GM18867 (cell line): ENCODE results near the gene XDH.

Experiments used
- ATAC-seq: cut with Tn5 transposase; IDR thresholded peaks from one replicate; pipeline ENCODE4 v1.9.1; 2021; ENCODE audit warnings: mild to moderate bottlenecking, moderate library complexity; ENCODE audit not compliant: unreplicated experiment

Gene XDH

DNA sequence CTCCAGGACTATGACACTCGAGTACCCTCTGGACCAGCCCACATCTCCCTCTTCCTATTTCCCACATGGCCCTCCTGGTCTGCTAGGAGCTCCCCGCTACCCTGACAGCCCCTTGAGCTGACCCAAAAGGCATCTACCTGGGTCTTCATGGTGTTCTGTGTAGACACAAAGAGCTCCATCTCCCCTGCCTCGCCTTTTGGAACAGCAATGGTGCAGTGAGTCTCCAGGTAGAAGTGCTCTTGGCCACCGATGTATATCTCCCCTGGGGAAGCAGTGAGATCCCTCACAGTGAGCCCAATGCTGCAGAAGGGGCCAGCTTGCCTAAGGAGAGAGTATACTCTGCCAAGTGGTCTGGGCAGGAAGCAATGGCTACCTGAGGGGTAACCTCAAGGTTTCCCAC, 47.8 kb downstream of the XDH start:
- no peak for ATAC-seq

- ATAC-seq, result no peak
These were observed 48.6 kb downstream of the XDH start for GRCh38 chr2:31365834-31366505.

DNA sequence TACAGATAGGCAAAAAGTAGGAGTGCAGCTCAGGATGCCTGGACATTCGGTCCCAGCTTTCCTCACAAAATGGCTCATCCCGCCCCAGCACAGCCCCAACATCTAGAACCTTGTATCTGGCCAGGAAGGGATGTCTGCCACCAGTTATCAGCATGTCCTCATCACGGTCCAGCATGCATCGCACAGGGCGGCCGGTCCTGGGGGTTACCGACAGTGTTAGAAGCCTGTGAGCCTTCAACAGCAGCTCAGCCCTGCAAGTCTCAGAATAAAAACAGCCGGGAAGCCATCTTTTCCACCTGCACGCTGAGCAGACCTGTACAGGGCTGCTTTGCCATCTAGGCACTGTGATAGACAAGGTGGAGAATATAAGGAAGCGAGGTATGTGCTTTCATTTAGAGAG, 49.2 kb downstream of the XDH start:
- ATAC-seq, result no peak

DNA sequence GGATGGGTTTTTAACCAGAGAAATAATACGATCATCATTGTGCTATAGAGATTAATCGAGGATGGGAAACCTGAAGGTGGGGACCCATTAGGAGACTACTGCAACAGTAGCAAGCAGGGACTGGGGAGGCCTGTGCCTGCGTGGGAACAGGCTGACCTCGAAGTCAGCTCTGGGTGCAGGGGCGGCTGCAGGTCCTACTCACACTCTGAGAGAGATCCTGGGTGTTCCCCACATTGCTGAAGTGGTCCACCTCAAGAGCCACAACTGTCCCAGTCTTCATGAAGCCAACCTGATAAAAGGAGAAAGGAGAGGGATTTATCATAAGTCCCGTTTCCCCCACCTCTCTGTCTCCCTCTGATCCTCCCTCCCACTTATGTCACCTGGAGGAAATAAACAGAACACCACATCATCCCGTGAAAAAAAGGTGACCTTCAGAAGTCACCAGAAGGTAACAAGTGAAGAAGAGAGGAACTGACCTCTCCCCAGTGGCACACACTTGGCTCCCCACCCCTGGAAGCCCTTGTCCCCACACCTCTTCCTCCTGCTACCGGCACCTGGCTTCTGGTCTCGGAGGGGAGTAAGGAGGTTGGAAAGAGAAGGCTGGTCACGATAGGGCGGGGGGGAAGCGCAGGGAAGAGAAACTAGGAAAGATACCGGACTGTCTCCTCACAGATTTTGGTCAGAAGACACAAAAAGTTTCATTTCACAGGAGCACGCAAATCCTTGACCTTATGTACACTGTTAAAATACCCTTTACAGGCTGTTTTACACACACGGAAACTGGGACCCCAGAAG, 50.4 kb downstream of the XDH start:
- no peak for ATAC-seq

- no peak for ATAC-seq
These were observed 52.0 kb downstream of the XDH start for GRCh38 chr2:31362581-31362980.

DNA sequence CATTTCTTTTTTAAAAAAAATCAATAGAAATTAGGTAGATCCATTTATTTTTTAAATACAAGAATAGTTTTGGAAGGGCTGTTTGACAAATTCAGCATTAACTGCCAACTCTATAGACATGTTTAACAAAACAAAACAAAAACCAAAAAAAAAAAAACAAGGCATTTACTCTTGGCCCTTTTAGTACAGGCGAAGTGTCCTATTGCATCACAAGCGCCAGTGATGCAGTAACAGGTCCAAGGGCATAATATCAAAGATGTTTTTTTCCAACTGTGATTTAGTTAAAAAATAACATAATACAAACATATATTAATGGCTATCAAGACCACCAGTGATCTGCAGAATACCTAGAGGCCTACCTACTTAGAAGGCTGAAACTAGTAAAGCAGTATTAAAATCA, 55.3 kb downstream of the XDH start:
- ATAC-seq, result no peak

DNA sequence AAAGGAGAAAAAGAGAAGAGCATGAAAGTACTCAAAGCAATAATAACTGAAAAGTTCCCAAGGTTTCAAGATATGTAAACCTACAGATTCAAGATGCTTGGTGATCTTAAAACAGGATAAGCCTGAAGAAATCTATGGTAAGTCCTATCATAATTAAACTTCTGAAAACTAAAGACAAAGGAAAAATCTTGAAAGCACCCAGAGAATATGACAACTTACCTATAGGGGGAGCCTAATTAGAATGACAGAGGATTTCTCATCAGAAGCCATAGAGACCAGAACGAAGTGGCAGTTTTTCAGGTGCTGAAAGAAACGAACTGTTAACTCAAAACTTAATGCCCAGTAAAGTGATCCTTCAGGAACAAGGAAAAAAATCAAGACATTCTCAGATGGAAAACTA, 59.7 kb downstream of the XDH start:
- no peak for ATAC-seq

GRCh38 chr2:31353179-31353578, 61.4 kb downstream of the XDH start:
- no peak for ATAC-seq

DNA sequence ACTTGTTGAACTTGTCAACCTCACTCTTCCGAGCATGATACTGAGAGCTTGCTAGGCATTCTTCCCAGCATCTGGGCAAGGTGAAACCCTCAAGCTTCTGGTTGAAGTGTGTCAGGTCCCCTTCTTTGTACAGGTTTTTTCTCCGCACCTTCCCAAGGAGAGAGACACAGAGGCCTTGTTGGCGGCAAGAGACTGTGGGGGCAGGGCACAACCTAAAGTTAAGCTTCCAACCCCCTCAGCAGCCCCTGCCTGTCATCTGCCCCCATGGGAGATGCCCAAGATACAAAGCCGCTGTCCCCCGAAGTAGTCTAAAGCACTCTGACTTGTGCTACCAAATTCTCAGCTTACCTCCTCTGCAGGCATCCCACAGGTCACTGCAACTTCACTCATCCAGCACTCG, 64.9 kb downstream of the XDH start:
- no peak for ATAC-seq

DNA sequence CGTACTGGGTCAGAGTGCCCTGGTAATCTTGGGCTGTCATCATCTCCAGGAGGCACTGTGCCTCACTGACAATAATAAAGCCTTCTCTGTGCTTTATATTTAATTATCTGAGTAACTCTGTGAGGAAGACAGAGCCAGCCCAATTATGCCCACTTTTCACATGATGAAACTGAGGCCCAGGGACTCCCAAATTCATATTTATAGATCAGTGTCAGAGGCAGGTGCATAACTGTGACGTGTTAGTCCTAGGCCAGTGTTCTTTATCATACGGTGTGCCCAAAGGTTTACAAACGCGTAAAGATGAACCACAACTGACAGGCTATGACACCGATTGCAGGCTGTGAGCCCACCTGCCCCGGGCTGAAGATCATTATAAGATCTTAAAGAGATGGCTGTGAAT, 65.4 kb downstream of the XDH start:
- ATAC-seq, result no peak

- no peak for ATAC-seq
These were observed 65.9 kb downstream of the XDH start for GRCh38 chr2:31348618-31349017.

- ATAC-seq, result no peak
These were observed 66.8 kb downstream of the XDH start for GRCh38 chr2:31347750-31348149.

DNA sequence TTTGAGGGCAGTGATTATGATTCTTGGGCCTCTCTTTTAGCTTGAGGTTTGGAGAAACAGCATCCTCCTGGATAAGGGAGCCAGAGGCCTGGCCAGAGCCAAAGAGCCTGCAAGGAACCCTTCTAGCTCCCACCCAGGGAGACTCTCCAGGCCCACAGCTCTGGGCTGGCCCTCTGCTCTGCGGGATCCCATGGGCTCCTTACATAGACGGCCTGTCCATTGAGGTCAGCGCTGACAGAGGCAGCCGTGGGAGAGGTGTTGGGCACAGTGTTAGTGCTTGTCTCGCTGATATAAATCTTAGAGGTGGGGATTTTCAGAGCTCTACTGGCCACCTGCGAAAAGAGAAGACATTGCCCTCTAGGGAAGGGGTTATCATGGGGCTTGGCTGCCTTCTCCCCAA, 67.2 kb downstream of the XDH start:
- ATAC-seq, result no peak

DNA sequence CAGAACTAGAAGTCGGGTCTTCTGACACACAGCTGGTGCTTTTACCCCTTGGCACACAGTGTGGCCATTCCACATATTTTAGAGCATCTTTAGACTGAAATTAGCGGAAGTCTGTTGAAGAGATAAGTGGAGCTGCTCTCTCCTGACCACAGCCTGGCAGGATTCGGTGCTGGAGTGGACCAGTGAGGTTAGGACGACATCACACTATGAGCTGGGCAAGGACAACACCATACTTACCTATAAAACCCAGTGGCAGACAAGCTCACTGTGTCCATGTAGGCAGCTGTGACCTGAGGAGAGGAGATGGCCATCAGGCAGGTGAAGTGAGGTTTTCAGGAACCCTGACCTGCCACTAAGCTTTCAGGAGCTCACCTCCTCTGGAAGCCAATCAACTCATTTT, 70.1 kb downstream of the XDH start:
- ATAC-seq, result no peak

- ATAC-seq, result no peak
These were observed 73.2 kb downstream of the XDH start for GRCh38 chr2:31341351-31341750.

DNA sequence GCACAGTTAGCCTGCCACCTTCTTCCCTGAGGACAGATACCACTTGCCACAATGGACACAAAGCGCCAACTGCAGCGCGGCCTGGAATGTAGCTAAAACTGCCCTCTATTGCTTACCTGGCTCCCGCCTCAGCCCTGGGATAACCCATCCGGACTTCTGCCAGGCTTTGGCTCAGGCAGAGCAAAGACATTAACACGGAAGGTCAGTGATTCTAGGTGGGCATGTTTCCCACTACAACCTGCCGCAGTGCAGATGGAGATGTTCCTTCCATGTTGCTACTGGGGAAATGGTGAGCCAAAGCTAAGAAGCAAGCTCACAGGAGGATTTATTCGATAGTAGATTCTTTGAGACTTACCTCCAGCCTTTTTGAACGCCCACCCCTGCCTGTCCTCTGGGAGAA, 74.8 kb downstream of the XDH start:
- no peak for ATAC-seq

GRCh38 chr2:31337860-31338259, 76.7 kb downstream of the XDH start:
- ATAC-seq, result no peak

DNA sequence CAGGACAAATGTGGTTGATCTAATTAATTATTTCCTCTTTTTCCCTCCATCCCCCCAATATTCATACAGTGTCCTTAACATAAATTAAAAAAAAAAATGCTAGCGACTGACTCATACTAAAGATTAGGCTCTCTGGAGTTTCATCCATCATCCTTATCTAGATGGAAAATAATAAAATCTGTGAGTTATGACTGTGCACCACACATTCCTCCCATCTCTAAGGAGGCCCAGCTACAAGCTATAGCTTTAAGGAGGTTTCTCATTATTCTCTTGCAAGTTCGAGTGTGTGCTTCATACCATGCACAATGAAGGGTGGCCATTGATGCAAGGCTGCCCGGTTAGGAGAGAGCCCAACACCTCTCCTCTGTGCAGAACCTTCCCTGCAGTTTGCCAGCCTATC, 77.3 kb downstream of the XDH start:
- no peak for ATAC-seq

GRCh38 chr2:31335921-31336585, 78.5 kb downstream of the XDH start:
- no peak for ATAC-seq

- no peak for ATAC-seq
These were observed 80.1 kb downstream of the XDH start for GRCh38 chr2:31334311-31335026.

DNA sequence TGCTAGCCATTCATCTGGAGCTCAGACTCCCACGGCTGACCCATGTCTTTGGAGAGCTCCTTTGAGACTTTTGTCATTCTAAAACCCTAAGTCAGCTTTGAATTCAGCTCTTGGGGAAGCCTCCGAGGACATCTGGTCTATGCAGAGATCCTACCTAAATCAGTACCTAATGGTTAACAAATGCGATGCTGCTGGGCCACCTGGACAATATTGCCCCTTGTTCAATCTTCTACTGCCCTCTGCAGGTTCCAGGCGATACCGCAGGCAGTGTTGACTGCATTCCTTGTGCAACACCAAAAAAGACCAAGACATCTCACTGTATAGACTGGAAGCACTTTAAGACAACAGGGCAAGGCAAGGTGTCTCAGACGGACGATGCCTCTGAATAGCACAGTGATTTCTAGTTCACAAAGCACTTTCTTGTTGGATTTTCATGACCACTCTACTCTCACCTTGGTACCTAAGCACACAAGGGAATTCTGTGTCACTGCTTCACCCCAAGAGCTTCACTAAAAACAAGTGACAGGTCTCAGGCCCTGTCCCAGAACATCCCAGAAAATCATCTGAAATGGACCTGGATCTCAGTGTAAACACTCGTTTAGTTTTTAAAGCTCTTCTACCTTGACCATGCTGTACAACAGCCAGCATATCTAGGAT, 80.9 kb downstream of the XDH start:
- peak; percentile 91 for ATAC-seq
